Adrenal gland (tissue), 5 donors: ENCODE data around the gene SLC4A5.
"Not testable (repeated sequence)": the region's sequence is repeated elsewhere in the genome, so short reads cannot be mapped to it uniquely, and the experiment has no call there.

Experiments
- CTCF ChIP-seq, 6 experiments: fragments of 450-650 bp in 4 of 6; fragments of 200-600 bp in 2 of 6; sonication (generic) in 1 of 6; IDR thresholded peaks; 1 replicate in 5 of 6; 2 replicates in 1 of 6; pipeline versions ENCODE4 v1.5.1 to v1.8.0; 2016 to 2021; ENCODE audit warnings: antibody characterized with exemption in 6 of 6, mild to moderate bottlenecking in 2 of 6, moderate library complexity in 1 of 6
- POLR2A ChIP-seq, 2 donors: fragments of 450-650 bp; IDR thresholded peaks; one replicate each; pipeline ENCODE4 v1.6.1; 2017; ENCODE audit warnings: antibody characterized with exemption in 2 of 2, mild to moderate bottlenecking in 2 of 2, moderate library complexity in 1 of 2
- donor health status: DM: no; HTN: no; CAD: no.

GRCh38 chr2:74186706-74187105 lies 156.5 kb downstream of the SLC4A5 start:
- TF ChIP-seq CTCF, POLR2A (IDR thresholded peaks at IDR 0.05): not testable (repeated sequence)
